ENCODE measurements around the gene FRAS1. TPM values are rescaled to one million over a fixed set of nuclear protein-coding genes. Genes with fewer than 3 reads are reported as not detected.
A peak's percentile ranks its signal among the peaks of the same experiment; 100 is the strongest.

Gene FRAS1
- total RNA-seq, 4 donors from 2014 or later: 3.1 to 11.4 (median 6.7) TPM

GRCh38 chr4:78551420-78552351 lies 494.6 kb downstream of the FRAS1 start, which contains the start of gene ANXA3:
Gene ANXA3 (plus strand): TSS chr4:78551770. CDS start chr4:78554474, 2,704 bp downstream.
- Histone ChIP-seq H3K27ac (peak within 1 kb of the TSS; percentile 74 to 85 (median 82)), H3K27me3 (peaks cover 0 to 21% (median 0%) of the 10 kb centered on the region in 4 donors), H3K4me1 (peaks cover 0 to 30% (median 6%) of the 10 kb centered on the region in 3 donors), H3K9me3 (no peaks in the 10 kb centered on the region), H3K4me3 (peak within 1 kb of the TSS; percentile 54 to 75 (median 60)), H3K36me3 (peaks cover 0 to 5% (median 0%) of the 10 kb centered on the region in 3 donors)
- TF ChIP-seq CTCF (IDR thresholded peaks at IDR 0.05) (no peak), POLR2A (IDR thresholded peaks at IDR 0.05) (peak in 1 of 4 donors; percentile 34)
- WGBS, 2 donors: 7 to 10% methylated on average over 28 to 29 of the region's 65 CpGs
- DNase-seq: no peak
- intact Hi-C loops (cut with DNase I): no loop called here

GRCh38 chr4:78552389-78553042 lies 495.4 kb downstream of the FRAS1 start:
- Histone ChIP-seq H3K27ac (peak overlapping the region in 3 of 4 donors; percentile 74 to 85 (median 83)), H3K4me1 (peaks cover 0 to 32% (median 6%) of the 10 kb centered on the region in 3 donors), H3K4me3 (peak overlapping the region; percentile 54 to 75 (median 60)), H3K9me3 (no peaks in the 10 kb centered on the region), H3K27me3 (peaks cover 0 to 21% (median 0%) of the 10 kb centered on the region in 4 donors), H3K36me3 (peaks cover 0 to 5% (median 0%) of the 10 kb centered on the region in 3 donors)
- intact Hi-C loops (cut with DNase I): no loop called here
- TF ChIP-seq CTCF (IDR thresholded peaks at IDR 0.05) (no peak), POLR2A (IDR thresholded peaks at IDR 0.05) (no peak)
- DNase-seq: no peak
- WGBS, 2 donors: 23 to 47% methylated on average over 9 to 10 of the region's 10 CpGs

- Histone ChIP-seq H3K36me3 (peaks cover 0 to 5% (median 0%) of the 10 kb centered on the region in 3 donors), H3K4me3 (peak overlapping the region in 2 of 4 donors; percentile 54 to 60), H3K9me3 (no peaks in the 10 kb centered on the region), H3K27ac (peak overlapping the region in 3 of 4 donors; percentile 15 to 83 (median 74)), H3K27me3 (peaks cover 0 to 21% (median 0%) of the 10 kb centered on the region in 4 donors), H3K4me1 (peaks cover 0 to 32% (median 6%) of the 10 kb centered on the region in 3 donors)
- intact Hi-C loops (cut with DNase I): no loop called here
- no peak for TF ChIP-seq POLR2A (IDR thresholded peaks at IDR 0.05)
- no peak for TF ChIP-seq CTCF (IDR thresholded peaks at IDR 0.05)
- DNase-seq: no peak
- WGBS, 2 donors: 83 to 100% methylated on average over 3 of the region's 3 CpGs
These were observed 495.9 kb downstream of the FRAS1 start for GRCh38 chr4:78553043-78553396.

DNA sequence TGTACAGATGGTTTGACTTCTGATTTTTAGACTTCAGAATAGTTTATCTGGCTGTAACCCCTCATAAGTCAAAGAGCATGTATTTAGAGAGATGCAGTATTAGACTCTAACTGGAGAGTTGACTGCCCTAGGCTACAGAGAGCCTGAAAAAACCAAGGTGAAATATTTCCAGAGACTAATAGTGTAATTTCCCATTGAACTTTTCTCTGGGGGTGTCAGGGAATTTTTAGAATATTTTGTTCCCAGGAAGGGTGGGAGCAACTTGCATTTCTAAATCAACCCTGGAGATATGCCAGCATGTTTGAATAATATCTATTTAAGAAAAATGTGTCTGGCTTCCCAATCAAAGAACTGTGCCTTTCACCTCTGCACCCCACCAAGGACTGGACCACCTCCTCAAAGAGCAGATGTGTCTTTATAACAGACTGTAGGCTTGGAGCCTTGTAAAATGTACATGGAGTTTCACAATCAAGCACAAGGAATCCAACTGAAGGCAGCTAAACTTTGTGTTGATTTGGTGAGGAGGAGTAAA lies 496.5 kb downstream of the FRAS1 start:
- intact Hi-C loops (cut with DNase I): no loop called here
- Histone ChIP-seq H3K4me3 (no peak overlapping the region), H3K9me3 (no peaks in the 10 kb centered on the region), H3K27me3 (peaks cover 0 to 21% (median 0%) of the 10 kb centered on the region in 4 donors), H3K4me1 (peaks cover 0 to 32% (median 6%) of the 10 kb centered on the region in 3 donors), H3K27ac (no peak overlapping the region), H3K36me3 (peaks cover 0 to 5% (median 0%) of the 10 kb centered on the region in 3 donors)
- no peak for DNase-seq
- no peak for TF ChIP-seq CTCF (IDR thresholded peaks at IDR 0.05)
- TF ChIP-seq POLR2A (IDR thresholded peaks at IDR 0.05): no peak
